ENCODE data around the gene CCDC43. TPM values are rescaled to one million over a fixed set of nuclear protein-coding genes. Genes with fewer than 3 reads are reported as not detected.

The CCDC43 gene
- total RNA-seq, 1 experiment from 2014 or later = 34.3 TPM

DNA sequence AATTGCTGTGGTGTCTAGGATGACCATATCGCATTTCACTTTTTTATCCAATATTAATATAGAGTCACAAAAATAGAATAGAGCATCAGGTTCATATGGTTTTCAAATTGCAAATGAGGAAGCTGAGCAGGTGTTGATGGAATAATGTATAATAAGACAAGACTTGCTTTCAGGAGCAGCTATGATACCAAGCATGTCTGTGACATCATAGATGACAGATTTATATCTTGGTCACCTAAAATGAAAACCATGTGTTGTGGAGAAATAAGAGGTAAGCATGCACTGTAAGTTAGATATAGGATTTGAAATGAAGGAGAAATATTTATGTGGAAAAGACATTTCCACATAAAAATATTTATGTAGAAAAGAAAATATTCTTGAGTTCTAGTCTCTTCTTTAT lies 24.7 kb downstream of the CCDC43 start:
- DNase-seq = no peak
- H3K27me3 Mint-ChIP-seq (ENCODE audit: low read depth) = no peaks in the 10 kb centered on the region
- no peak overlapping the region for H2BK12ac ChIP-seq (ENCODE audit: insufficient read length, low read depth, low read length)
- no peaks in the 10 kb centered on the region for H3K9me3 ChIP-seq (ENCODE audit: control insufficient read depth, low read depth, low read length)
- no peaks in the 10 kb centered on the region for H3K79me2 ChIP-seq (ENCODE audit: insufficient read depth, low read length)
- no peak overlapping the region for H3K9ac ChIP-seq (ENCODE audit: extremely low read depth, insufficient read length, low read length)
- H3K18ac ChIP-seq (ENCODE audit: insufficient read length, low read depth, low read length) = no peak overlapping the region
- H3K27ac ChIP-seq (ENCODE audit: insufficient read length, low read depth, low read length) = no peak overlapping the region
- H3K23ac ChIP-seq (ENCODE audit: insufficient read length, low read depth, low read length) = no peak overlapping the region
- TF ChIP-seq, protein P1, sequence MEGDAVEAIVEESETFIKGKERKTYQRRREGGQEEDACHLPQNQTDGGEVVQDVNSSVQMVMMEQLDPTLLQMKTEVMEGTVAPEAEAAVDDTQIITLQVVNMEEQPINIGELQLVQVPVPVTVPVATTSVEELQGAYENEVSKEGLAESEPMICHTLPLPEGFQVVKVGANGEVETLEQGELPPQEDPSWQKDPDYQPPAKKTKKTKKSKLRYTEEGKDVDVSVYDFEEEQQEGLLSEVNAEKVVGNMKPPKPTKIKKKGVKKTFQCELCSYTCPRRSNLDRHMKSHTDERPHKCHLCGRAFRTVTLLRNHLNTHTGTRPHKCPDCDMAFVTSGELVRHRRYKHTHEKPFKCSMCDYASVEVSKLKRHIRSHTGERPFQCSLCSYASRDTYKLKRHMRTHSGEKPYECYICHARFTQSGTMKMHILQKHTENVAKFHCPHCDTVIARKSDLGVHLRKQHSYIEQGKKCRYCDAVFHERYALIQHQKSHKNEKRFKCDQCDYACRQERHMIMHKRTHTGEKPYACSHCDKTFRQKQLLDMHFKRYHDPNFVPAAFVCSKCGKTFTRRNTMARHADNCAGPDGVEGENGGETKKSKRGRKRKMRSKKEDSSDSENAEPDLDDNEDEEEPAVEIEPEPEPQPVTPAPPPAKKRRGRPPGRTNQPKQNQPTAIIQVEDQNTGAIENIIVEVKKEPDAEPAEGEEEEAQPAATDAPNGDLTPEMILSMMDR (conservative IDR thresholded peaks at IDR 0.05) = no peak
- H3K4me1 ChIP-seq (ENCODE audit: insufficient read depth, low read length) = no peaks in the 10 kb centered on the region
- no peaks in the 10 kb centered on the region for H3K27me3 ChIP-seq (ENCODE audit: insufficient read depth, low read length)
- H4K20me1 ChIP-seq (ENCODE audit: control insufficient read depth, insufficient read depth, insufficient read length) = no peaks in the 10 kb centered on the region
- no peak overlapping the region for H2BK20ac ChIP-seq (ENCODE audit: low read depth, low read length, poor library complexity, severe bottlenecking)
- no peak overlapping the region for H3T11ph ChIP-seq (ENCODE audit: low read length)
- no peak overlapping the region for H2BK5ac ChIP-seq (ENCODE audit: insufficient read length, low read length)
- no peak overlapping the region for H4K8ac ChIP-seq (replicated peaks; ENCODE audit: insufficient read length, low read depth, low read length)
- H2BK15ac ChIP-seq (ENCODE audit: low read depth, low read length) = no peak overlapping the region
- H3K4ac ChIP-seq (ENCODE audit: low read depth, low read length) = no peak overlapping the region
- H2AFZ ChIP-seq (ENCODE audit: low read length) = no peak overlapping the region
- WGBS (ENCODE audit: extremely low coverage, insufficient read length, low lambda C conversion rate) = no CpG with 5 or more reads among the region's 1 CpG
- no peak overlapping the region for H3K4me2 ChIP-seq (ENCODE audit: insufficient read depth, insufficient read length, low read length)
- H3K9me3 Mint-ChIP-seq = no peaks in the 10 kb centered on the region
- H3K36me3 Mint-ChIP-seq (ENCODE audit: insufficient read depth in 1 of 3, low read depth in 3 of 3) = no peaks in the 10 kb centered on the region; a peak in 1 of 7 replicates
- no peak overlapping the region for H3K14ac ChIP-seq (ENCODE audit: insufficient read depth, low read length)
- no peak overlapping the region for H3K27ac Mint-ChIP-seq
- no peak overlapping the region for H3K4me3 Mint-ChIP-seq
- no peaks in the 10 kb centered on the region for H3K79me1 ChIP-seq (ENCODE audit: insufficient read depth, low read depth, low read length, poor library complexity, severe bottlenecking)
- H4K5ac ChIP-seq (ENCODE audit: insufficient read length, low read depth, low read length) = no peak overlapping the region
- no peak overlapping the region for H4K91ac ChIP-seq (ENCODE audit: insufficient read length, low read depth, low read length)
- no peak overlapping the region for H3K56ac ChIP-seq (ENCODE audit: insufficient read length, low read depth, low read length)
- no peak overlapping the region for H2AK5ac ChIP-seq (ENCODE audit: insufficient read length, low read length)
- no peaks in the 10 kb centered on the region for H3K23me2 ChIP-seq (ENCODE audit: insufficient read length, low read depth, low read length, poor library complexity, severe bottlenecking)
- no peaks in the 10 kb centered on the region for H3K4me1 Mint-ChIP-seq
- H2BK120ac ChIP-seq (ENCODE audit: low read depth, low read length, poor library complexity, severe bottlenecking) = no peak overlapping the region

Data from H9 (cell line).